Epithelial cell of umbilical artery (primary cell): ENCODE results near the gene KANSL2. TPM values are rescaled to one million over a fixed set of nuclear protein-coding genes. Genes with fewer than 3 reads are reported as not detected.

ENCODE experiments used
- total RNA-seq: library from RNA; depleted of rRNA; stranded (reverse); fragments of >200 nt; gene quantifications from 2 replicates; pipeline ENCODE4 v1.2.3, GENCODE V29; 2014

The KANSL2 gene
- 54.0 and 54.6 TPM in 2 replicates for total RNA-seq

GRCh38 chr12:48681710-48682532 lies at the start of gene KANSL2:
KANSL2 (minus strand) TSS chr12:48682238; CDS start chr12:48681632, 606 bp downstream.

GRCh38 chr12:48716493-48717251 lies 34.6 kb upstream of the KANSL2 start, which contains the start of gene CCNT1:
CCNT1 (minus strand) TSS chr12:48716707; CDS start chr12:48716675, 32 bp downstream.

Other genes with a start within 250 kb of the KANSL2 start
- gene ANP32D, start 209.7 kb downstream of the KANSL2 start, total RNA-seq = not detected in 2 replicates
- gene C12orf54, start 199.7 kb downstream of the KANSL2 start, total RNA-seq = not detected in 2 replicates
- gene OR8S1, start 156.6 kb downstream of the KANSL2 start, total RNA-seq = not detected in 2 replicates
- not detected in 2 replicates for gene LALBA, start 112.2 kb downstream of the KANSL2 start, total RNA-seq
- 19.8 and 28.3 TPM in 2 replicates for gene CCNT1, start 34.5 kb upstream of the KANSL2 start, total RNA-seq
- gene ADCY6, start 106.9 kb upstream of the KANSL2 start, total RNA-seq = 27.8 and 33.5 TPM in 2 replicates
- 14.1 and 15.3 TPM in 2 replicates for gene CACNB3, start 136.3 kb upstream of the KANSL2 start, total RNA-seq
- 78.0 and 112 TPM in 2 replicates for gene DDX23, start 169.9 kb upstream of the KANSL2 start, total RNA-seq
- gene RND1, start 183.6 kb upstream of the KANSL2 start, total RNA-seq = 1.6 and 2.1 TPM in 2 replicates
- 18.4 and 21.4 TPM in 2 replicates for gene FKBP11, start 243.3 kb upstream of the KANSL2 start, total RNA-seq